Measurements from ENCODE around the gene CHIT1.
"Not testable (repeated sequence)": the region's sequence is repeated elsewhere in the genome, so short reads cannot be mapped to it uniquely, and the experiment has no call there.

Gene CHIT1

GRCh38 chr1:203229471-203230135, at the start of gene CHIT1:
TSS of gene CHIT1 (minus strand) at chr1:203229673. CDS start at chr1:203229636, 37 bp downstream.
- DNase-seq (ENCODE audit: low read depth in 3 of 3): no peak

DNA sequence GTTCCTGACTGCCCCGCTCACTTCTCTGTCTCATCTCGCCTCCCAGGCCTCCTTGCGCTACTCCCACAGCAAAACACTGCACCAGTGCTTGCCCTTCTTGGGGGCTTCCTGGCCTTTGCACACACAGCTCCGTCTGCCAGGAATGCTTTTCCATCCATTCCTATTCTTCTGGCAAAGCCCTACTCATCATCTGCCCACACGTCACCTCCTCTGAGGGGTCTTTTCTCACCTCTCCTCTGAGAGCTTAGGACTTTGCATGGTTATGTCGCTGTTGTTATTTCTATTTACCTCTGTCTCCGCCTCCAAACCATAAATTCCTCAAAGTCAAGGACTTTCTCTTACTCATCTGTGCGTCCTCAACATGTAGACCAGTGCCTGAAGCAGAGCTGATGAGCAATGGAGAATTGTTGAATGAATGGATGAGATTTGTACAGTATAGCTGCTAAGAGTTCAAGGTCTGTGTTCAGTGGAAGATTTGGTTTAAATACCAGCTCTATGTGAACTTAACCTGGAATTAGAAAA, 49.5 kb upstream of the CHIT1 start:
- DNase-seq (ENCODE audit: low read depth in 3 of 3): no peak

DNA sequence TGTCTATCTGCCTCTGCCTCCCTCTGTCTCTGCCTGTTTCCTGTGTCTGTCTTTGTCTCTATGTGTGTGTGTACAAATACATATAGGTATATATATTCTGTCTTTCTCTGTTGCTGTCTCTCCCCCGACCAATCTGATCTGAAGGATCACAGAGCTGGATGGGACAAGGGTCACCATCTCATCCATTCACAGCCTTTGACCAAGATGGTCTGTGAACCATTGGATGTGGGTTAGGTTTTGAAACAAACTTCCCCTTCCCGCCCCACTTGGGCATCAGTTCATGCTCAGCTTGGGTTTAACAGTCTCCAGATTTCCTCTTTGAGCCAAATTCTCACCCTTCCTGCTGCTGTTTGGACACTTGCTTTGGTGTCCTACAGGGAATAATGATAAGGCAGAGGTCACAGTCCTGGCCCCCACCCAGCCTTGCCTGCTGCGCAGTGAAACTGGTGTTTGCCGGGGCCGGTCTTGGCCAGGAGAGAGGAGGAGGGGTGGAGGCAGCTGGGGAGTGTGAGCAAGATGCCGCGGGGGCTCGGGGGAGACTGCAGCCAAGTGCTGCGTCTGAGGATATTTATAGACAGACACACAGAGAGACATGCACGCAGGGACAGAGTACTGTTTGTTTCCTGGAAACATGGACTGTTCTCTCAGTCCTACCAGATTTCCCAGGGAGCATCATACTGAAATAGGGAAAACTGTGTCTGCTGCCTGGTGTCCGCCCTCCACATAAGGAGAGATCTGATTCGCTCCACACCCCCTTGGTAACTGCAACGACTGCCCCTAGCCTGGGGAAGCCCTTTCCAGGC, 48.8 kb upstream of the CHIT1 start:
- no peak for DNase-seq (ENCODE audit: low read depth in 3 of 3)

- DNase-seq (ENCODE audit: low read depth in 3 of 3): no peak
These were observed 47.6 kb upstream of the CHIT1 start for GRCh38 chr1:203276916-203277545.

DNA sequence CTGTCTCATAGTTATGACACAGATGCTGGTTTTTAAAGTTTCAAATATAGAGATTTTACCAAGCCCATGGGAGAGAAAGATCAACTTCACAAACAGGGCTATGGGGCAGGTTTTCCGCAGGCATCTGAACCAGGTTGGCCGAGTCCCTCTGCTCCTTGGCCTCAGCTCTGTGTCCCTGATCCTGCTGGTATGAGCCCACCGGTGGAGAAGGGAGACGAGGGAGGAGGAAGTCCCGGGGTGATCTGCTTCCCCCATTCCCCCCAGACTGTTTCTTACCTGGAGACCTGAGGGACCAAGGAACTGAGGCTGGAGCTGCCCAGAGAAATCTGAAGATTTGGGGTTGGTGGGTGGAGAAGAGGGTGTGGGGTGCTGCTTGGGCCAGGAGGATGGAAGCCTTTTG, 46.9 kb upstream of the CHIT1 start:
- DNase-seq (ENCODE audit: low read depth in 3 of 3): no peak

DNA sequence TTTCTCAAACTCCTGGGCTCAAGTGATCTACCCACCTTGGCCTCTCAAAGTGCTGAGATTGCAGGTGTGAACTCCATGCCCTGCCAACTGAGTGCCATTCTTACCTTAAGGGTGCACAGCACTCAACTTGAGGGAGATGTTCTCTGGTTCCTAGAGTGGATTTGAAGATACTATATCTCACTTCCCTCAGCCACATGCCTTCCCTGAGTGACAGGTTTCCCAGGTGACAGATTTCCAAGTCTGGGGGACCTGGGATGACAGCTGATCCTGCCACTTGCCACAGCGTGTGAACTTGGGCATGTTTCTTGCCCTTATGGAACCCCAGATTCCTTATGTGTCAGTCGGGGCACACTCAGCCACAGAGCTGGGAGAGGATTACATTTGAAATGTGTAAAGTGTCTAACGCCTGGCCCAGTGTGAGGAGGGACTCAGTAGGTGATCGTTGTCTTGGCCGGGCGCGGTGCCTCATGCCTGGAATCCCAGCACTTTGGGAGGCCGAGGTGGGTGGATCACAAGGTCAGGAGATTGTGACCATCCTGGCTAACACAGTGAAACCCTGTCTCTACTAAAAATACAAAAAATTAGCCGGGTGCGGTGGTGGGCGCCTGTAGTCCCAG, 46.3 kb upstream of the CHIT1 start:
- no peak for DNase-seq (ENCODE audit: low read depth in 3 of 3)

DNA sequence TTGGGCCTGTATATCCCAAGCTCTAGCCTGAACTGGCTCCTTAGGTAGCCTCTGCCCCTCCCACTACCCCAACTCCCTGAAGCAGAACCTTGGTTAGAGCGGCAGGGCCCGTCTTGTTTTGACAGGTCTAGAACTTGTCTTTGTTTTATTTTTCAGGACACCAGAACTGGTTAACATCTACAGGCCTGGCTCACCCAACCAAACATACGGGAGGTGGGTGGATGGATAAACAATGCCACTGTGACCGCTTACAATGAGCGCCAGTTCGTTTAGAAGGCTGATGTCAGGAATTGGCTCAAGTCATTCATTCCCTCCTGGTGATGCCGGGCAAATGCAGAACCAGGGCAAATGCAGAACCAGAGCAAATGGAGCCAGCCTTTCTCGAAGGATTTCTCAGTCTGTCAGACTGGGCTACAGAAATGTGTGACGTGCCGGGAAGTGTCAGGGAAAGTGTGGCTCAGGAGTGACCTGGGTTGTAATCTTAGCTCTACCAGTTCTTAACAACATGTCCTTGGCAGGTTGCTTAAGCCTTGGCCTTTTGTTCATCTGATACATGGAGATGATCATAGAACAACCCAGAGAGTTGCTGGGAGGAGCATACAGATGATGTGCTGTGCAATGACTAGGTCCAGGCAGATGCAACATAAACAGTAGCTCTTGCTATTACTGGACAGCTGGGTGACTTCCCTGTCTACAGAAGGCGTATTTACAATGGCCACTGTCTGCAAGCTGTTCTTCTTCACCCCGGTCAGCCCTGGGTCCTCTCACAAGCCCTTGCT, 45.3 kb upstream of the CHIT1 start:
- DNase-seq (ENCODE audit: low read depth in 3 of 3): no peak

DNA sequence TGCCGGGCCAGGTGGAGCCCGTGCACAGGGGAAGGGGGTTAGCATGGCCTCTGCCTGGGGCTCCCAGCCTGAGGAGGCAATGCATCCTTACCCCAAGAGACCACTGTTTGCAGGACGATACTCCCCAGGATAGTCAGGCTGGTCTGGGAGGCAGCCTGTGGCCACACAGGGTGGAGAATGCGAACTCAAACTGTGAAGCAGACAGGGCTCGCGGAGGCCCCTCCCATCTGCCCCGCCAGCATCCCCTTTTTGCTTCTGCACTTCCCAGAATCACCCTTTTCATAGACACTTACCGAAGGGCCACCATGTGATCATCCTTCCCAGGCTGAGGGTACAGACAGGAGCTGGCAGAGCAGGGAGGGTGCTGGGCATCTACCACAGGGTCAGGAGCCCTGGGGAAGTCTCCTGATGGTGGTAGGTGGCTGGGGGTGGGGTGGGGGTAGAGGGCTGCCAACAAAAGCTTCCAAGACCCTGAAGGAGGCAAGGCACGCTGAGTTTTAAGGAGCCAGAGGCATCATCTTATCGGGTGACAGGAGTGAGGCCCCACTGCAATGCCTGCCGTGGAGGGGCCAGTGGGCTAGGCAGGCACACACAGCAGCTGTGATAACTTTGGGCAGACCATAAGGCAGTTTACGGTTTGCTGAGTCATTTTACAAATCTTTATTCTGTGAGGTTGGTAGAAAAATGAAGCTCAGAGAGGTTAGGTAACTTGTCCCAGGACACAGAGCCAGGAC, 44.6 kb upstream of the CHIT1 start:
- no peak for DNase-seq (ENCODE audit: low read depth in 3 of 3)

DNA sequence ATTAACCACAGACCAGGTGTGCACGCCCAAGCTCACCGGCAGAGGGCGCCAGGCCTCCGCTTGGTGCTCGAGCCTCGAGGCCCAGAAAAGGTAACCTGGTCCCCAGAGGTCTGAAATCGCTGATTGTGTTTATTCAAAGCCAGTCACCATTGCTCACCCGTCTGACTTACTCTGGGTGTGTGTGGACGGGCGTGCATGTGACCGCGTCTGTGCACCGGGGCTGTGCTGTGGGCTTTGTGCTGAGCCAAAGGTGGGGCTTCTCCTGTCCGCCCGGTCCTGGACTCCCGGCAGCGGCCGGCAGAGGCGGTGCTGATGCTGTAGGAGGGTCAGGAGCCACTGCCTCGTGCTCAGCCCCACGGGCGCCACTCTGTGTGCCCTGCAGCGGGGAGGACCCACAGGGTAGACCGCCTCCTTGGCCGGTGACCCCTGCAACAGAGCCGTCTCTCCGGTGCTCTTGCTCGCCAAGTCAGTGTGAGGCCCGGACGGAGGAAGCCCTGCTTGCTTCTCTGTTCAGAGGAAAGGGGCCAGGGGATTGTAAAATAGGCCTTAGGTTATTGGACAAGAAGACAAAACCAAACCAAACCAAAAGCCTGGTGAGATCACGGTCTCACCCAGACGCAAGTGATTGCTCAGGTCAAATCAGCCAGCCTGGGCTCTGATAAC, 43.9 kb upstream of the CHIT1 start:
- peak; percentile 79 to 92 (median 88) for DNase-seq (ENCODE audit: low read depth in 3 of 3)

- no peak for DNase-seq (ENCODE audit: low read depth in 3 of 3)
These were observed 43.2 kb upstream of the CHIT1 start for GRCh38 chr1:203272633-203273205.

DNA sequence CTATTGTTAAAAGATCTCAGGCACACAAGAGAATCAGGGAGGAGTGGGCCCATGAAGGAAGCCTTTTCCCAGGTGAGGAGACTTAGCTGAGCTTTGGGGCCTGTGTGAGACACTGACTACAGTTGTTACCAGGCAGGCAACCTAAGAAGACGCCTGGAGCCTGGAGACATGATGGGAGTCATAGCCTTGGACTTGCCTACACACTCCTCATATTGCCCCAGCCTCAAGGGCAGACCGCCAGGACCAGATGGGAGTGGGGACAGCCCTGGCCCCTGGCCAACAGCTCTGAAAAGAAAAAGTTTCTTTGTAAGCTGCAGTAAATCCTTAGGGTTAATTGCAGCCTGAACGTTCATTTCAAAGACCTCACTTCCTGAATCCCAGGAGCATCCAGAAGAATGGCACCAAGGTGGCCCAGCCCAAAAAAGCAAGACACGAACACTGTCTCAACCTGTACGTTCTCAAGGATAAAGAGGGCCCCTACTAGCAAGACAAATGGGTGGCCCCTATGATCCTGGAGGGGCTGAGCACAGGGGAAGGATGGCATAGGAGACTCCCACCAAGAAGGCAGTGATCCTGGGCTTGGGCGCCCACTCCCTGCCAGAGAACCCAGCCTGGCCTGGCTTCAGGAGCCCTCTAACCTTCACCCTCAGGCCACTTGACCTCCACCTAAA, 42.6 kb upstream of the CHIT1 start:
- no peak for DNase-seq (ENCODE audit: low read depth in 3 of 3)

DNA sequence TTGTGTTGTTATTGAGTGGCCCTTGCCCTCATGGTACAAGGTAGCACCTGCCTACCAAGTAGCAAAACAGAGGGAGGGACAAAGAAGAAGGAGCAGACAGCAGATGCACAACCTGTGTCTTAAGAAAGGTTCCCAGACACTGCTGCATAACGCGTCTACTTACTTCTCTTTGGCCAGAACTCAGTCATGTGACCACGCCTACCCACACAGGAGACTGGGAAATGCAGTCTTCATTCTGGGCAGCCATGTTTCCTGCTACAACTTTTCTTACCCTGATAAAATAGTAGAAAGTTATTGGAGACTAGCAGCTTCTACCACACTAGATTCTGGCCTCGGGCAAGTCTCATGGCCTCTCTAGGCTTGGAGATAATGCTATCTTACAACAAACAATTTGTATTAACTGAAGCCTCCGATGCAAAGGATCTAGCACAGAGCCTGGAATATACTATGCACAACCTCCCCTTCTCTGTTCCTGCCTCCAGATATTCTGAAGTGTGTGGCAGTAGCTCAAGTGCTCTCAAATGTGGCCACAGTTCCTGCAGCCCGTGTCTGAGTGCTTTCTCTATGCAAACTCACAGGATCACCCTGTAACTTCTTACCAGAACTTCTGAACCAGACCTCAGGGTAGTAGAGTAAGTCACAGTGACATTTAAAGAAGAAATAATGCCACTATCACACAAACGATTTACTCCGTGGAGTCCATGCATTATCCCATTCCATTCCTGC, 41.7 kb upstream of the CHIT1 start:
- DNase-seq (ENCODE audit: low read depth in 3 of 3): peak in 2 of 3 donors; percentile 44 to 54

DNA sequence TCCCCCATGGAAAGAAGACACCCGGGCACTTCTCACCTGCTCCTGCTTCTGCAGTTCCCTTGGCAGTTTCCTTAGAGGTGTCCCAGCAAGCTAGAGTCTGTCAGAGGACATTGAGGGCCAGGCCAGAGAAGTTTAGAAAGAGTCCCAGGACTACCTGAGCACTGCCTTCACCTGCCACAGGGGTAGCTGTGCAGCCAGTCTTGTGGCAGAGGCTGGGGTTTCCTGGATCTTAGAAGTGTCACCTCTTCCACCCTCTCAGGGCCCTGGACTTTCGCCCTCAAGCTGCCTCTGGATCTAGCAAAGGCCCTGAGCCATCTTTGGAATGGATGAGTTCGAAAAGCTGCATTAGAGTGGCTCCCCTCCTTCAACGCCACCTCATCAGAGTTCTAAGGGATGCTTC, 41.0 kb upstream of the CHIT1 start:
- DNase-seq (ENCODE audit: low read depth in 3 of 3): no peak

DNA sequence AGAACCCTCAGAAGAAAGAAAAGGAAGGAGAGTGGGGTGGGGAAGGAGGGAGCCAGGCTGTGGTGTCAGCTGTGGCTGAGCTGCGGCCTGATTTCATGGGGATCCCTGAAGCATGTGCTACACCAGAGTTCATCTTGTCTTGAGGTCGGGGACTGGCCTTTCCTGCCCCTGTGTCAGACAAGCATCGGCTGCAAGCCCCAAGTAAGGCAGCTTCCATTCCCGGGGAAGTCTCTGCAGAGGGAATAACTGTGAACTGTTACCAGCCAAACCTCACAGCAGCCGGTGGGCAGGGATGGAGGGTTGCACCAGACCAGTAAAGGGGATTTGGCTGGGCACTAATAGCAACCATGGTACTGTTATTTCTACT, 40.2 kb upstream of the CHIT1 start:
- DNase-seq (ENCODE audit: low read depth in 3 of 3): no peak

GRCh38 chr1:203268901-203269653, 39.6 kb upstream of the CHIT1 start:
- DNase-seq (ENCODE audit: low read depth in 3 of 3): no peak

- DNase-seq (ENCODE audit: low read depth in 3 of 3): no peak
These were observed 38.4 kb upstream of the CHIT1 start for GRCh38 chr1:203267912-203268311.

DNA sequence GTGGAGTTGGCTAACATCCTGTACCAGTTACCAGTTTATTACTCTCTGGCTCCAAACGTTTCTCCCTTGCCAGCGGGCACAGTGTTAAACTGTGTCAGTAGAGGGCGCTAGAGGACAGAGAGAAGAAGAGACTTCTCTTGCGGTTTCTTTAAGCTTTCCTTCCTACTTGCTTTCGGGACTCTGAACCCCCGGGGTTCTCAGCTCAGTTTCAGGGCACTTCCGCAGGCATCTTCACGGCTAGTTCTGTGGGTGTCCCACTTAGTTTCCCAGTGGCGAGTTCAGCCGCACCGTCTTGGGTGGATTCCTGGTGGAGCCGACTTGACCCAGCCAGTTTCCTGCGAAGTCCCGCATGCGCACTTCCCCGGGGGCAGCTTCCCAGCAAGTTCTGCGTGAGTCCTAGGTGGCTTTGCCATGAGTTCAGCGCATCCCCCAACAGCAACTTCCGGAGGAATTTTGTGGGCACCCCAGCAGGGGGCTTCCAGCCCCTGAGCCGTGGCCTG, 37.9 kb upstream of the CHIT1 start:
- DNase-seq (ENCODE audit: low read depth in 3 of 3): peak; percentile 63 to 77 (median 66)

GRCh38 chr1:203266140-203266539, 36.7 kb upstream of the CHIT1 start:
- DNase-seq (ENCODE audit: low read depth in 3 of 3): not testable (repeated sequence)
